COLO668 (cell line): Measurements from ENCODE around the gene C1orf74.

ENCODE experiments used
- DNase-seq: peaks from one replicate; lab custom pipeline; 2025; ENCODE audit not compliant: unreplicated experiment; lab: John Stamatoyannopoulos, UW

C1orf74 gene

GRCh38 chr1:209784265-209785169 lies at the start of gene C1orf74:
C1orf74 (minus strand) TSS chr1:209784559; CDS start chr1:209783634, 925 bp downstream.
- peak; percentile 99 for DNase-seq

GRCh38 chr1:209831615-209832014 lies 47.3 kb upstream of the C1orf74 start:
- DNase-seq: no peak

- no peak for DNase-seq
These were observed 46.4 kb upstream of the C1orf74 start for GRCh38 chr1:209830722-209831121.

DNA sequence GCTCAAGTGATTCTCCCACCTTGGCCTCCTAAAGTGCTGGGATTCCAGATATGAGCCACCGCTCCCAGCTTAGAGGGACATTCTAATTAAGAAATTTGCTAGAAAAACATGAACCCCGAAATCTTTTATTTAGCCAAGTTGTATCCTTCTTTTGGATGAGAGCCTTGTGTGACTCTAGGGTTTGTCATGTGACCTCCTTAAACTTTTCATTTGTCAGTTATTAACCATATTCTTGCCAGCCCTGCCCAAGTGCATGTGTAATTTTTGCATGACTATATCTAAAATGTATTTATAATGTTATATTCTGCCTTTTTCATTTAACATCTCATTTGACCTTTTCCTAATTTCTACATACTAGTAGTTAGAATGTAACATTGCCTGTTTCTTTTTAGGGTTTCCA lies 45.4 kb upstream of the C1orf74 start:
- DNase-seq: no peak

DNA sequence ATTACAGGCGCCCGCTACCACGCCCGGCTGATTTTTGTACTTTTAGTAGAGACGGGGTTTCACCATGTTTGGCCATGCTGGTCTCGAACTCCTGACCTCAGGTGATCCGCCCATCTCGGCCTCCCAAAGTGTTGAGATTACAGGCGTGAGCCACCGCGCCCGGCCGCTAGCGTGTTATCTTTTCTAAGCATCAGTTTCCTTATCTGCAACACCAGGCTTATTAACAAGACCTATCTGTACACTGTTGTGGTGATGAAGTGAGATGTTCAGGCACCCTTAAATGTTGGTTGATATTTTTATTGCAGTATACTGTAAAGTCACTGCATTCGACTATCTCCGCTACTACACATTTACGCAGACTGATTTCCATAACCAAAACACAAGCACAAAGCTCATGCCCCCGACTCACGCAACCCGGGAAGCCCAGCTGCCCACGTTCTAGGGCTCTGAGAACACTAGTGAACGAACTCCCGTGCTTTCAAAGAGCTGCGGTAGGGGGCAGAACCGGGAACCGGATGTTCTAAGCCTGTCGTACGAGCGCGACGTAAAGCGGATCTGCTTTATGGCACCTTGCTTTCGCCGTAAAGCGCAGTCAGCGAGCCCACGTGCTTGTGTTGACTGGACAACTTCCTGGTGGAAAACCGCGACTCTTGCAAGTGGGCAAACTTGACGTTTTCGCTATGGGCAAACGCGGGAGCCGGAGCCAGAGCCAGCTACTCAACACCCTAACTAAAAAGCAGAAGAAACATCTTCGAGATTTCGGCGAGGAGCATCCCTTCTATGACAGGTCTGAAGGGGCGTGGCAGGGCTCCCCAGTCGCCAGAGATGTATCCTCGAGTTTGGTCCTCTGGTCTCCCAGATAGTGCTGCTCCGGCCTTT lies 43.3 kb upstream of the C1orf74 start, which contains the start of gene UTP25:
Gene UTP25 (plus strand): TSS at position 589 of the 879 bp plus-strand sequence. CDS start 92 bp downstream, at position 681.
- DNase-seq: peak; percentile 97

DNA sequence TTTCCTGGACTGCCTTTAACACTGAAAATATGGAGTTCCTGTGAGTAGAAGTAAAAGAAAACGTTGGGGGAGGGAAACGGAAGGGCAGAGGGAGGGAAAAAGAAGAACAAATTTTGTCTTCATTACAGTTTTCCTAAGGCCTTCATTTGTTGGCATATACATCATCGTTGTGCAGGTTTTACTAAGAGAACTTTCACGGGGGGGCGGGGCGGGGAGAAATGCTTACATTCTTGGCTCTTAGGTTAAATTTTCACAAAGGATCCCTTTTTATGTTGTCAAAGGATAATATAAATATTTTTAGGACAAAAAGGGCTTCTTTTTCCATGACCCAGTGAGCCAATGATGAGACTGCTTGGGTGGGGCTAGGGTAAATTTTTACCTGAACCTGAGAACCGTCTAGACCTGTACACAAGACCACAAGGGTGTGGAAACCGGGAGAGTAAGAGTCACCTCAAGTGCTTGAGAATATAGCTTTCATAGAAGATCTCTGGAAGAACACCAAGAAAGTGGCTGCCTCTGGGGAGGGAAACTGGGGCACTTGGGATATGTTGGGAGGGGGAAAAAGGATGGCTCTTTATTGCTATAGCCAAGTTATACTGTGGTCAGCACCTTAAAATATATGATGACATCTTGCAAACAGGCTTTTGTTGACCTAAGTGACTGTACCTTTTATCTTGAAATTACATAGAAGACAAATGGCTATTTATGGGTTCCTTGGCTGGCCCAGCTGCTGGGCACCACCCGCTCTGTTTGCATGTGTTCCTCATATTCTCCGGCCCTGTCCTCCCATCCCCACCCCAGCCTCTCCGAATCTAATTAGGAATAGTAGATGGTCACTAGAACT lies 41.5 kb upstream of the C1orf74 start:
- DNase-seq: no peak

GRCh38 chr1:209823143-209824041 lies 39.0 kb upstream of the C1orf74 start:
- no peak for DNase-seq

DNA sequence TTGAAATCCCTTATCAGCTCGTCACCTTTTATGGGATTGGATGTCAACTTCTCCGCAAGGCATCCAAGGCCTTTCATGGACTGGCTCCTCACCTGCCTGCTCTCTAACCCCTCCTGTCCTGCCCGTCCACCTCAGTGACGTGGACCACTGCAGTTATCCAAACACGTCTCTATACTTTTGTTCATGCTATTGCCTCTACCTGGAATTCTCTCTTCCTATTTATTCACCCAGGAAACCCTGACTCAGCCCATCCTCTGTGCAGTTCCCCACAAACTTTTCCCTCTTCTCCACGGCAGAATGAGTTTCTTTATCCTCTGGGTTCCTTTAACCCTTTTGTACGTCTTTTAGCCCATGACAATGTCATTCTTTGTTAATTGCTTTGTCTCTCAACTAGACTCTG lies 38.3 kb upstream of the C1orf74 start:
- no peak for DNase-seq

GRCh38 chr1:209820986-209821385 lies 36.6 kb upstream of the C1orf74 start:
- DNase-seq: no peak

- no peak for DNase-seq
These were observed 34.7 kb upstream of the C1orf74 start for GRCh38 chr1:209819058-209819457.

- DNase-seq: no peak
These were observed 33.3 kb upstream of the C1orf74 start for GRCh38 chr1:209817691-209818090.

- DNase-seq: no peak
These were observed 32.6 kb upstream of the C1orf74 start for GRCh38 chr1:209816923-209817322.

- peak; percentile 45 for DNase-seq
These were observed 31.6 kb upstream of the C1orf74 start for GRCh38 chr1:209815931-209816341.

- no peak for DNase-seq
These were observed 31.1 kb upstream of the C1orf74 start for GRCh38 chr1:209815490-209815889.

GRCh38 chr1:209813902-209814301 lies 29.5 kb upstream of the C1orf74 start:
- DNase-seq: no peak

DNA sequence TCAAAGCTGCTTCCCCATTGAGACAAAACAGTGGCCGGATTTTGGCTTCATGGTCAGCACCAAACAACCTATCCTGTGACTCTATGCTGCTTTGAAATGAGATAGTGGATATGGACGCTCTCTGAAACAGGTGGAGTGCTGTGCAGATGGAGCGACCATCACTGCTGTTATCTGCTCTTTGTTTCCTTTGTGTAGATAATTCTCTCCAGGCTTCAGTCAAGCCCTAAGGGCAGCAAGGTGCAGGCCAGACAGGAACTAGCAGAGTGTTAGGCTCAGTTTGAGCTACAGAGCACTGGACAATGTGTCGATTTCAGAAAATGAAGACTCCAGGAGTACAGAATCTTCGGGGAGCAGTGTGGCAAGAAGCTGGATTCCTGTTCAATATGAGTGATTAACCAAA lies 26.4 kb upstream of the C1orf74 start:
- peak; percentile 18 for DNase-seq

DNA sequence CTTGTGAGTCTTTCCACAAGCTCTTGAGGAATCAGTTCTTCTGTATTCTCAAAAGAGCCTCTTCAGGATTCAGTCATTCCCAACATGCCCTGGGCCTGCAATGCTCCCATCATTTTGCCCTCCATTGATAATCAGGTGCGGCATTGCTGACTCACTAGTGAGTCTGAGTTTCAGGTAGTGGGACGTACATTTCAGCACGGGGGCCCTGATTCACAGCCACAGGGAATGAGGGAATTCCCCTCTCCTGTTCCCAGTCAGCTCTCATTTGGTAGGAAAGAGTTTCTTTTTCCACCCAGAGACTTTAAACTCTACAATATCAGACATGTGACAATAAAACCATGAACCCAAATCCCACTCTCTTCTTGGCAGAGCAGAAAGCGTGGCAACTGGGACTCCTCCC lies 25.3 kb upstream of the C1orf74 start:
- DNase-seq: no peak

- DNase-seq: peak; percentile 95
These were observed 23.8 kb upstream of the C1orf74 start for GRCh38 chr1:209808059-209808581.

DNA sequence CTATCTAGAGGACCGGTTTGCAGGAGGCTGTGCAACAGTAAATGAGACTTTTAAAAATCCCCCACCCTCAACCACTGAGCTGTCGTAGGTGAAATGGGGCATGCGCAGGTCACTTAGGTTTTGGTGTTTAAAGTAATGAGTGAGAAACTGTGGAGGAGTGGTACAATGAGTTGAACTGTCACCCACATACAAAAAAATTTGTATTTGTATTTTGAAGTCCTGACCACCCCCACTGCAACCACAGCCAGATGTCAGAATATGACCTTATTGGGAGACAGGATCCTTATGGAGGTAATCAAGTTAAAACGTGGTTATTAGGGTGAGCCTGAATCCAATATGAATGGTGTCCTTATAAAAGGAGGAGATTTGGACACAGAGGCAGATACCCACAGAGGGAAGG lies 23.1 kb upstream of the C1orf74 start:
- DNase-seq: no peak
